ENCODE data around the gene COL25A1.

- TF ChIP-seq, protein P1, sequence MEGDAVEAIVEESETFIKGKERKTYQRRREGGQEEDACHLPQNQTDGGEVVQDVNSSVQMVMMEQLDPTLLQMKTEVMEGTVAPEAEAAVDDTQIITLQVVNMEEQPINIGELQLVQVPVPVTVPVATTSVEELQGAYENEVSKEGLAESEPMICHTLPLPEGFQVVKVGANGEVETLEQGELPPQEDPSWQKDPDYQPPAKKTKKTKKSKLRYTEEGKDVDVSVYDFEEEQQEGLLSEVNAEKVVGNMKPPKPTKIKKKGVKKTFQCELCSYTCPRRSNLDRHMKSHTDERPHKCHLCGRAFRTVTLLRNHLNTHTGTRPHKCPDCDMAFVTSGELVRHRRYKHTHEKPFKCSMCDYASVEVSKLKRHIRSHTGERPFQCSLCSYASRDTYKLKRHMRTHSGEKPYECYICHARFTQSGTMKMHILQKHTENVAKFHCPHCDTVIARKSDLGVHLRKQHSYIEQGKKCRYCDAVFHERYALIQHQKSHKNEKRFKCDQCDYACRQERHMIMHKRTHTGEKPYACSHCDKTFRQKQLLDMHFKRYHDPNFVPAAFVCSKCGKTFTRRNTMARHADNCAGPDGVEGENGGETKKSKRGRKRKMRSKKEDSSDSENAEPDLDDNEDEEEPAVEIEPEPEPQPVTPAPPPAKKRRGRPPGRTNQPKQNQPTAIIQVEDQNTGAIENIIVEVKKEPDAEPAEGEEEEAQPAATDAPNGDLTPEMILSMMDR (IDR thresholded peaks at IDR 0.05): no peak
- TF ChIP-seq POLR2A (IDR thresholded peaks at IDR 0.05): no peak
Measured at GRCh38 chr4:108963910-108964309, 338.5 kb downstream of the COL25A1 start.
